BJ (cell line): ENCODE results near the gene AP1S2. TPM values are rescaled to one million over a fixed set of nuclear protein-coding genes. Genes with fewer than 3 reads are reported as not detected.

ENCODE experiments used
- CTCF ChIA-PET: fragments of 350-600 bp; formaldehyde crosslinking; extraction: SDS; loops from one replicate; lab custom pipeline; 2021; ENCODE audit warnings: antibody characterized with exemption, inconsistent platforms; lab: Yijun Ruan, JAX
- POLR2A ChIA-PET: fragments of 300-600 bp; sonication (Branson Sonifier 250); formaldehyde crosslinking; extraction: SDS; loops from one replicate; lab custom pipeline; 2021; ENCODE audit warnings: antibody characterized with exemption; lab: Charles Lee
- DNase-seq: peaks from one replicate; pipeline ENCODE4 v3.0.0-alpha.2; 2011; ENCODE audit warnings: low read depth
- H3K27me3 ChIP-seq: 2 replicates; pipeline ENCODE4 v1.6.0; 2011; ENCODE audit warnings: low read length; ENCODE audit not compliant: control insufficient read depth, insufficient read depth
- H3K36me3 ChIP-seq: 2 replicates; pipeline ENCODE4 v1.5.1; 2011; ENCODE audit warnings: low read length; ENCODE audit not compliant: control insufficient read depth, insufficient read depth
- H3K4me3 ChIP-seq: 2 replicates; pipeline ENCODE4 v1.5.1; 2011; ENCODE audit warnings: low read depth, mild to moderate bottlenecking, control low read depth, low read length
- polyA plus RNA-seq: library from polyadenylated mRNA; depleted of rRNA; stranded (reverse); fragments of >200 nt; gene quantifications from 2 replicates; pipeline ENCODE4 v1.2.3, GENCODE V29; 2011
- TF ChIP-seq, protein P1 (sequence below): IDR thresholded peaks from 2 replicates; pipeline ENCODE4 v1.5.1; 2011; ENCODE audit warnings: low read depth, mild to moderate bottlenecking, control low read depth, inconsistent platforms, low read length, moderate library complexity; ENCODE audit not compliant: insufficient read depth

Gene AP1S2
- polyA plus RNA-seq, 1 experiment, result 14.8 TPM

DNA sequence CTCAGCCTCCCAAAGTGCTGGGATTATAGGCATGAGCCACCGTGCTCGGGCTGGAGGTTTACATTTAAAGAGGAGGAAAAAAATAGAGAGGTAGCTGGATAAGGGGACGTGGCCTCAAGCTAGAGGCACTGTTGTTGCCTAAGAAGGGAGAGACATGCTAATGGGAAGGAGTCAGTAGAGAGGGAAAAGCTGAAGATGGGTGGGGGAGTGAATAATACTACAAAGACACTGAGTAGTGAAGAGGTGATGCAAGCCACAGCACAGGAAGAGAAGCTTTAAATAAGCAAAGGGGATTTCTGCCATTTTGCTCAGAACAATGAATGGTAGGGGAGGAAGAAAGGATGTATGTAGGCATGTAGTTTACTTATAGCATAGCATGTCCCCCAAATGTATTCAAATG, 11.5 kb upstream of the AP1S2 start:
- no peak overlapping the region for H3K4me3 ChIP-seq
- CTCF ChIA-PET, result no interaction called here
- no peak for DNase-seq
- H3K27me3 ChIP-seq, result no peaks in the 10 kb centered on the region
- TF ChIP-seq, protein P1, sequence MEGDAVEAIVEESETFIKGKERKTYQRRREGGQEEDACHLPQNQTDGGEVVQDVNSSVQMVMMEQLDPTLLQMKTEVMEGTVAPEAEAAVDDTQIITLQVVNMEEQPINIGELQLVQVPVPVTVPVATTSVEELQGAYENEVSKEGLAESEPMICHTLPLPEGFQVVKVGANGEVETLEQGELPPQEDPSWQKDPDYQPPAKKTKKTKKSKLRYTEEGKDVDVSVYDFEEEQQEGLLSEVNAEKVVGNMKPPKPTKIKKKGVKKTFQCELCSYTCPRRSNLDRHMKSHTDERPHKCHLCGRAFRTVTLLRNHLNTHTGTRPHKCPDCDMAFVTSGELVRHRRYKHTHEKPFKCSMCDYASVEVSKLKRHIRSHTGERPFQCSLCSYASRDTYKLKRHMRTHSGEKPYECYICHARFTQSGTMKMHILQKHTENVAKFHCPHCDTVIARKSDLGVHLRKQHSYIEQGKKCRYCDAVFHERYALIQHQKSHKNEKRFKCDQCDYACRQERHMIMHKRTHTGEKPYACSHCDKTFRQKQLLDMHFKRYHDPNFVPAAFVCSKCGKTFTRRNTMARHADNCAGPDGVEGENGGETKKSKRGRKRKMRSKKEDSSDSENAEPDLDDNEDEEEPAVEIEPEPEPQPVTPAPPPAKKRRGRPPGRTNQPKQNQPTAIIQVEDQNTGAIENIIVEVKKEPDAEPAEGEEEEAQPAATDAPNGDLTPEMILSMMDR, result no peak
- no peaks in the 10 kb centered on the region for H3K36me3 ChIP-seq
- POLR2A ChIA-PET, result no interaction called here

DNA sequence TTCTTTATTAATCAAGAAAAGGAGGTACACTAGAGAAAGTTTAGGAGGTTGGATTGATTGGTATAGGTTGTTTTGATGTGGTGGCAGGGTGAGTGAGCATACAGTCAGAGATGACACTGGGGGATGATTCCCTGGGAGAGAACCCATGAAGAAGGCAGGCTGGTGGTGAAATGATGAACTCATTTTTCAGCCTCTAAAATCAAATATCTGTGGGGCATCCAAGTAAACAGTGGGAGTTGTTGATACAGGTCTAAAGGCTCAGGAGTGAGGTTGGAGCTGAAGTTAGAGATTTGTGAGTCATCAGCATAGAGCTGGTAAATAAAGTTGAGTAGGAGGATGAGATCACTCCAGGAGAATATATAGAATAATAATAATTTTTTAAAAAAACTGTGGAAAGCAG, 10.0 kb upstream of the AP1S2 start:
- TF ChIP-seq, protein P1, result no peak
- no peaks in the 10 kb centered on the region; the same call in 1 of the 2 replicates for H3K27me3 ChIP-seq
- CTCF ChIA-PET, result no interaction called here
- H3K36me3 ChIP-seq, result no peaks in the 10 kb centered on the region
- no peak for DNase-seq
- no peak overlapping the region for H3K4me3 ChIP-seq
- POLR2A ChIA-PET, result no interaction called here

DNA sequence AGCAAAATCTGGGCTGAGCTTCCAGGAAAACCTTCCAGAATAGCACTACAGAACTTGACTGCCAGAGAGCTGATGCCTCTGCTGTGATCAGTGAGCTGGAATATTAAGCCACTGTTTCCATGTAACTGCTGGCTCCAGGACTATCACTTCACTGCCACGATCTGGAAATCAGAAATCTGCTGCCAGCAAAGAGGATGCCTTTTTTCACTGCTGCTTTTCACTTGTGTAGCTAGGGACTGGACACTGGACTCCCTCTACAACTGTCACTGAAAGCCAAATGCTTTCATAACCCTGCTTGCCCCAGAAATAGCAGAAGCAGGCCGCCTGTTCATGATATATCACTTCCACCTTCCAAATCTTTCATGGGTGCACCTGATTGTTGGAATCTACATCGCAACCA, 9.4 kb upstream of the AP1S2 start:
- Histone ChIP-seq H3K36me3 (no peaks in the 10 kb centered on the region), H3K4me3 (no peak overlapping the region), H3K27me3 (no peaks in the 10 kb centered on the region; the same call in 1 of the 2 replicates)
- TF ChIP-seq, protein P1, result no peak
- ChIA-PET POLR2A (no interaction called here), CTCF (no interaction called here)
- DNase-seq, result no peak

DNA sequence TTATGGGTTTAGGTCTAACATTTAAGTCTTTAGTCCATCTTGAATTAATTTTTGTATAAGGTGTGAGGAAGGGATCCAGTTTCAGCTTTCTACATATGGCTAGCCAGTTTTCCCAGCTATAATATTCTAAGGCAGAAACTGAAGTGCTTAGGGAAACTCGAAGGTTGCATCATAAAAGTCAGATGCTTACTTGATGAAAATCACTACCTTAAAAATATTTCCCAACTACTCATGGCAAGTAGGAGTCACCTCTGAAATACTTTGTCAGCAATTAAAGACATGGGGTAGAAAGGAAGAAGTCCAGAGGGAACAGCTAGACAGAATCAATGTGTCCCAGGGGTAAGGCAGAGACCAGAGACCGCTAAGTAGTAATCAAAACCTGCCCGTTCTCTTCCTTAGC, 6.3 kb upstream of the AP1S2 start:
- no peaks in the 10 kb centered on the region; the same call in 1 of the 2 replicates for H3K27me3 ChIP-seq
- POLR2A ChIA-PET, result no interaction called here

DNA sequence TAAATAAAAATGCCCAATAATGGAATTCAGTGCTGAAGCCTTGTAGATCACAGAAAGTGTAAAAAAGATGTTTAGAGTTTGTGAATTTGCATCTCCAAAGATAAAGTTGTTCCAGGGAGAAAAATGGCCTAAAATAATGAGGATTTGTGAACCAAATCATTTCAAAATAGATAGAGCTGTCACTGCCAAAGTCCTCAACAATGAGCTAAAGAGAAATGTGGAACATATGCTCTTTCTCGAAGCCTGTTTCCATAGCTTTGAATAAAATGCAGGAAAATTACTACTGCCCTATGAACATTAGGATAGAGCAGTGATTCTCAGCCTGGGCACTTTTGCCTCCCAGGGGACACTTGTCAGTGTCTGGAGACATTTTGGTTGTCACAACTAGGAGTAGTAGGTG, 3.4 kb upstream of the AP1S2 start:
- DNase-seq, result no peak
- TF ChIP-seq, protein P1, result no peak
- Histone ChIP-seq H3K4me3 (no peak overlapping the region), H3K27me3 (no peaks in the 10 kb centered on the region; the same call in 1 of the 2 replicates), H3K36me3 (no peaks in the 10 kb centered on the region)
- ChIA-PET CTCF (no interaction called here), POLR2A (no interaction called here)

More for the DNA sequence above, 6.3 kb upstream of the AP1S2 start:
- Histone ChIP-seq H3K36me3 (no peaks in the 10 kb centered on the region), H3K4me3 (no peak overlapping the region)
- no peak for DNase-seq
- CTCF ChIA-PET, result no interaction called here
- TF ChIP-seq, protein P1, result no peak
